Nephron progenitor cell (in vitro differentiated cells): ENCODE measurements around the gene RGS8.
"Not testable (repeated sequence)": the region's sequence is repeated elsewhere in the genome, so short reads cannot be mapped to it uniquely, and the experiment has no call there.

Experiments used
- DNase-seq: peaks from one replicate; pipeline ENCODE4 v3.0.0; 2021
- H3K27ac Mint-ChIP-seq: 2 replicates; pipeline ENCODE4 v1.8.0; 2021; ENCODE audit warnings: mild to moderate bottlenecking, moderate library complexity, mixed read lengths
- H3K27me3 Mint-ChIP-seq: 2 replicates; pipeline ENCODE4 v1.8.0; 2021; ENCODE audit warnings: mild to moderate bottlenecking, low read depth, mixed read lengths; ENCODE audit not compliant: poor library complexity
- H3K36me3 Mint-ChIP-seq: 2 replicates; pipeline ENCODE4 v1.8.0; 2021; ENCODE audit warnings: low read depth, mixed read lengths
- H3K4me1 Mint-ChIP-seq: 2 replicates; pipeline ENCODE4 v1.8.0; 2021; ENCODE audit warnings: mixed read lengths
- H3K4me3 Mint-ChIP-seq: 2 replicates; pipeline ENCODE4 v1.8.0; 2021; ENCODE audit warnings: mild to moderate bottlenecking, moderate library complexity, mixed read lengths
- H3K9me3 Mint-ChIP-seq: 2 replicates; pipeline ENCODE4 v1.8.0; 2021; ENCODE audit warnings: mild to moderate bottlenecking, moderate library complexity, mixed read lengths
- CTCF ChIP-seq: fragments of 200-600 bp; sonication (generic); IDR thresholded peaks from 2 replicates; pipeline ENCODE4 v1.5.0; 2021; ENCODE audit warnings: antibody characterized with exemption

Gene RGS8

GRCh38 chr1:182699393-182700350 lies 15.3 kb upstream of the RGS8 start:
- H3K27ac Mint-ChIP-seq, result no peak overlapping the region
- no peaks in the 10 kb centered on the region for H3K36me3 Mint-ChIP-seq
- no peaks in the 10 kb centered on the region for H3K9me3 Mint-ChIP-seq
- peak; percentile 47 for DNase-seq
- peaks cover 38% of the 10 kb centered on the region for H3K4me1 Mint-ChIP-seq
- peak overlapping the region; percentile 49 for H3K4me3 Mint-ChIP-seq
- H3K27me3 Mint-ChIP-seq, result peaks cover 13% of the 10 kb centered on the region
- no peak for TF ChIP-seq CTCF

GRCh38 chr1:182698971-182699370 lies 14.6 kb upstream of the RGS8 start:
- Mint-ChIP-seq H3K9me3 (peaks cover 5% of the 10 kb centered on the region), H3K27ac (no peak overlapping the region), H3K36me3 (no peaks in the 10 kb centered on the region), H3K27me3 (peaks cover 10% of the 10 kb centered on the region), H3K4me1 (peaks cover 38% of the 10 kb centered on the region), H3K4me3 (no peak overlapping the region)
- DNase-seq, result no peak
- TF ChIP-seq CTCF, result no peak

GRCh38 chr1:182693139-182693538 lies 8.8 kb upstream of the RGS8 start:
- not testable (repeated sequence) for H3K4me3 Mint-ChIP-seq, H3K27me3 Mint-ChIP-seq, H3K27ac Mint-ChIP-seq, H3K36me3 Mint-ChIP-seq, DNase-seq
- Mint-ChIP-seq H3K9me3 (peaks cover 38% of the 10 kb centered on the region), H3K4me1 (peaks cover 14% of the 10 kb centered on the region)

GRCh38 chr1:182690886-182691443 lies 6.6 kb upstream of the RGS8 start:
- H3K9me3 Mint-ChIP-seq, result peaks cover 38% of the 10 kb centered on the region
- peaks cover 5% of the 10 kb centered on the region for H3K36me3 Mint-ChIP-seq
- H3K4me3 Mint-ChIP-seq, result no peak overlapping the region
- peaks cover 14% of the 10 kb centered on the region for H3K4me1 Mint-ChIP-seq
- H3K27me3 Mint-ChIP-seq, result peaks cover 4% of the 10 kb centered on the region
- no peak for DNase-seq
- TF ChIP-seq CTCF, result no peak
- H3K27ac Mint-ChIP-seq, result no peak overlapping the region

- Mint-ChIP-seq H3K36me3 (peaks cover 5% of the 10 kb centered on the region), H3K4me3 (no peak overlapping the region)
- TF ChIP-seq CTCF, result no peak
Measured at GRCh38 chr1:182688436-182689205, 4.2 kb upstream of the RGS8 start.

GRCh38 chr1:182687361-182687760 lies 3.0 kb upstream of the RGS8 start:
- peaks cover 29% of the 10 kb centered on the region for H3K4me1 Mint-ChIP-seq
- peaks cover 17% of the 10 kb centered on the region for H3K9me3 Mint-ChIP-seq
- no peak for DNase-seq
- H3K4me3 Mint-ChIP-seq, result no peak overlapping the region
- H3K36me3 Mint-ChIP-seq, result no peaks in the 10 kb centered on the region
- H3K27me3 Mint-ChIP-seq, result peaks cover 21% of the 10 kb centered on the region
- no peak overlapping the region for H3K27ac Mint-ChIP-seq
- no peak for TF ChIP-seq CTCF

More at GRCh38 chr1:182688436-182689205, 4.2 kb upstream of the RGS8 start:
- H3K9me3 Mint-ChIP-seq, result peaks cover 29% of the 10 kb centered on the region
- DNase-seq, result no peak
- peak overlapping the region; percentile 32 for H3K27ac Mint-ChIP-seq
- peaks cover 8% of the 10 kb centered on the region for H3K27me3 Mint-ChIP-seq
- H3K4me1 Mint-ChIP-seq, result peaks cover 20% of the 10 kb centered on the region
